Naive thymus-derived CD8-positive, alpha-beta T cell (primary cell): ENCODE measurements around the gene DHRS4. TPM values are rescaled to one million over a fixed set of nuclear protein-coding genes. Genes with fewer than 3 reads are reported as not detected.

Source experiments
- polyA plus RNA-seq, 3 donors: library from polyadenylated mRNA; unstranded; fragments of 300-500 nt; fragmentation: Illumina TruSeq; gene quantifications; one replicate each; pipeline ENCODE4 v1.2.3, GENCODE V29; 2021
- total RNA-seq, 8 experiments: library from RNA in 2 of 8; stranded (reverse) in 2 of 8; gene quantifications; one replicate each; pipeline ENCODE4 v1.2.3 and lab custom pipeline; 2021 to 2026

DHRS4 gene
- total and polyA plus RNA-seq, 5 experiments from 2014 or later, result 15.2 to 37.6 (median 28.8) TPM

Other genes with a start within 250 kb of the DHRS4 start
- 10 to 100 TPM; 15.1 to 17.3 TPM for gene DHRS4L2, start 35.2 kb downstream of the DHRS4 start, total RNA-seq
- 10 to 100 TPM; 10.9 to 24.0 (median 21.2) TPM for gene DHRS4L2, start 35.2 kb downstream of the DHRS4 start, polyA plus RNA-seq
- under 1 TPM in 1 of 2 experiments, not detected in 1; 0.16 TPM for gene CARMIL3, start 98.2 kb downstream of the DHRS4 start, total RNA-seq
- under 1 TPM in 1 of 3 donors, not detected in 2; 0.03 TPM for gene CARMIL3, start 98.2 kb downstream of the DHRS4 start, polyA plus RNA-seq
- not detected for gene CPNE6, start 117.8 kb downstream of the DHRS4 start, total RNA-seq
- not detected for gene CPNE6, start 117.8 kb downstream of the DHRS4 start, polyA plus RNA-seq
- gene PCK2, start 140.5 kb downstream of the DHRS4 start, total RNA-seq, result 10 to 100 TPM; 16.5 to 17.4 TPM
- gene PCK2, start 140.5 kb downstream of the DHRS4 start, polyA plus RNA-seq, result 10 to 100 TPM in 2 of 3 donors, 1 to 10 TPM in 1; 8.6 to 11.6 (median 11.3) TPM
- gene DCAF11, start 161.0 kb downstream of the DHRS4 start, total RNA-seq, result 10 to 100 TPM; 74.1 to 77.1 TPM
- 10 to 100 TPM; 68.0 to 83.8 (median 71.9) TPM for gene DCAF11, start 161.0 kb downstream of the DHRS4 start, polyA plus RNA-seq
- 1 to 10 TPM; 2.7 to 3.4 TPM for gene NRL, start 161.2 kb downstream of the DHRS4 start, total RNA-seq
- 1 to 10 TPM; 3.0 to 3.5 (median 3.1) TPM for gene NRL, start 161.2 kb downstream of the DHRS4 start, polyA plus RNA-seq
- 1 to 10 TPM; 1.9 to 2.2 TPM for gene FITM1, start 176.9 kb downstream of the DHRS4 start, total RNA-seq
- gene FITM1, start 176.9 kb downstream of the DHRS4 start, polyA plus RNA-seq, result under 1 TPM; 0.52 to 0.60 (median 0.52) TPM
- gene PSME1, start 182.4 kb downstream of the DHRS4 start, total RNA-seq, result 100 to 1,000 TPM; 202 to 203 TPM
- 100 to 1,000 TPM; 681 to 767 (median 753) TPM for gene PSME1, start 182.4 kb downstream of the DHRS4 start, polyA plus RNA-seq
- 10 to 100 TPM; 16.6 to 18.1 TPM for gene EMC9, start 187.8 kb downstream of the DHRS4 start, total RNA-seq
- gene EMC9, start 187.8 kb downstream of the DHRS4 start, polyA plus RNA-seq, result 1 to 10 TPM; 7.5 to 9.4 (median 8.4) TPM
- gene PSME2, start 192.8 kb downstream of the DHRS4 start, total RNA-seq, result 100 to 1,000 TPM; 129 to 140 TPM
- 100 to 1,000 TPM; 402 to 471 (median 463) TPM for gene PSME2, start 192.8 kb downstream of the DHRS4 start, polyA plus RNA-seq
- 10 to 100 TPM; 85.7 to 91.4 TPM for gene RNF31, start 193.7 kb downstream of the DHRS4 start, total RNA-seq
- 10 to 100 TPM; 34.1 to 45.3 (median 37.6) TPM for gene RNF31, start 193.7 kb downstream of the DHRS4 start, polyA plus RNA-seq
- 100 to 1,000 TPM; 109 to 116 TPM for gene IRF9, start 207.5 kb downstream of the DHRS4 start, total RNA-seq
- gene IRF9, start 207.5 kb downstream of the DHRS4 start, polyA plus RNA-seq, result 10 to 100 TPM; 46.6 to 68.6 (median 51.3) TPM
- gene REC8, start 218.3 kb downstream of the DHRS4 start, total RNA-seq, result 10 to 100 TPM; 33.7 to 39.2 TPM
- gene REC8, start 218.3 kb downstream of the DHRS4 start, polyA plus RNA-seq, result 10 to 100 TPM; 11.1 to 11.6 (median 11.2) TPM
- gene IPO4, start 235.0 kb downstream of the DHRS4 start, total RNA-seq, result 10 to 100 TPM; 24.4 to 24.8 TPM
- gene IPO4, start 235.0 kb downstream of the DHRS4 start, polyA plus RNA-seq, result 10 to 100 TPM; 20.2 to 27.5 (median 21.1) TPM
- gene TM9SF1, start 241.7 kb downstream of the DHRS4 start, total RNA-seq, result 10 to 100 TPM; 19.4 to 22.1 TPM
- 10 to 100 TPM; 23.1 to 29.8 (median 29.1) TPM for gene TM9SF1, start 241.7 kb downstream of the DHRS4 start, polyA plus RNA-seq